Karpas-422 (cell line): ENCODE measurements around the gene PSMA8. TPM values are rescaled to one million over a fixed set of nuclear protein-coding genes. Genes with fewer than 3 reads are reported as not detected.
"Not testable (repeated sequence)": the region's sequence is repeated elsewhere in the genome, so short reads cannot be mapped to it uniquely, and the experiment has no call there.

ENCODE experiments used
- DNase-seq: peaks from one replicate; pipeline ENCODE4 v3.0.0-alpha.2; 2015
- H2AFZ ChIP-seq: fragments of 200-600 bp; sonication (generic); 2 replicates; pipeline ENCODE4 v1.6.1; 2014; ENCODE audit warnings: antibody characterized with exemption, low read length, mixed read lengths
- H3K27ac ChIP-seq: fragments of 200-600 bp; sonication (generic); 2 replicates; pipeline ENCODE4 v1.5.1; 2014; ENCODE audit warnings: mild to moderate bottlenecking, low read length, moderate library complexity
- H3K27me3 ChIP-seq: fragments of 200-600 bp; sonication (generic); 2 replicates; pipeline ENCODE4 v1.6.1; 2014; ENCODE audit warnings: low read length, mixed read lengths
- H3K36me3 ChIP-seq: fragments of 200-600 bp; sonication (generic); 2 replicates; pipeline ENCODE4 v1.6.1; 2014; ENCODE audit warnings: low read length, mixed read lengths; ENCODE audit not compliant: insufficient read depth
- H3K4me1 ChIP-seq: fragments of 200-600 bp; sonication (generic); 2 replicates; pipeline ENCODE4 v1.6.1; 2014; ENCODE audit warnings: mild to moderate bottlenecking, low read length, mixed read lengths
- H3K4me2 ChIP-seq: fragments of 200-600 bp; sonication (generic); 2 replicates; pipeline ENCODE4 v1.6.1; 2014; ENCODE audit warnings: low read length, low read depth, mild to moderate bottlenecking; ENCODE audit not compliant: poor library complexity, severe bottlenecking
- H3K4me3 ChIP-seq: fragments of 200-600 bp; sonication (generic); 2 replicates; pipeline ENCODE4 v1.5.1; 2014; ENCODE audit warnings: mild to moderate bottlenecking, antibody characterized with exemption, low read length, mixed read lengths
- H3K79me2 ChIP-seq: fragments of 200-600 bp; sonication (generic); 2 replicates; pipeline ENCODE4 v1.6.1; 2014; ENCODE audit warnings: mild to moderate bottlenecking, low read length, mixed read lengths
- H3K9ac ChIP-seq: fragments of 200-600 bp; sonication (generic); 2 replicates; pipeline ENCODE4 v1.6.0; 2014; ENCODE audit warnings: low read length
- H3K9me2 ChIP-seq: fragments of 200-600 bp; sonication (generic), shearing (Covaris generic); replicated peaks from 2 replicates; pipeline ENCODE4 v1.6.0; 2014; ENCODE audit warnings: mild to moderate bottlenecking, low read length, moderate library complexity; ENCODE audit not compliant: insufficient read depth
- H3K9me3 ChIP-seq: fragments of 300-700, 200-600 bp; sonication (generic); 2 replicates; pipeline ENCODE4 v1.6.1; 2014; ENCODE audit warnings: low read length, mixed read lengths
- H4K20me1 ChIP-seq: fragments of 200-600 bp; sonication (generic); 2 replicates; pipeline ENCODE4 v1.6.1; 2014; ENCODE audit warnings: mild to moderate bottlenecking, antibody characterized with exemption, low read length, low read depth; ENCODE audit not compliant: insufficient read depth
- total RNA-seq: library from RNA; depleted of rRNA; stranded (reverse); fragments of >200 nt; shearing (Covaris generic); gene quantifications from 2 replicates; pipeline ENCODE4 v1.2.3, GENCODE V29; 2014; ENCODE audit warnings: low replicate concordance

Gene PSMA8
- total RNA-seq, 1 experiment from 2014 or later = not detected

DNA sequence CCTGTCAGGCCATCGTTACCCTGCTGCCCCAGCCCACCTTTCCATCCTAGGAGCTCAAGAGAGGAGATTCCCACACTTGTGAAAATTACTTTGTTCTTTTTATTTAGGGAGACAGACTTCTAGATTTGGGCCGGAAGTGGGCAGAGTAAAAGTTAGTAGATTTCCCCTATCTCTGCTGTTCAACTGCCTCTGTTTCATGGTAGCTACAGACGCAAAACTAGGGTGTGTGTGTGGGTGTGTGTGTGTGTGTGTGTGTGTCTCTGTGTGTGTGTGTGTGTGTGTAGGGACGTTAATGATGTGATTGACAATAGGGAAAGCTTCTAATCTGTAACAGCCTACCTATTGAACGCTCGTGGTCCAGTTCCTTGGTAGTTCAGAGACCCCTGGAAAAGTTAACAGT is 438 bp downstream of the PSMA8 start:
- no peaks in the 10 kb centered on the region for H3K9me3 ChIP-seq
- no peaks in the 10 kb centered on the region for H4K20me1 ChIP-seq
- H3K9ac ChIP-seq = no peak overlapping the region
- no peak overlapping the region for H3K4me3 ChIP-seq
- peaks cover 7% of the 10 kb centered on the region for H3K4me1 ChIP-seq
- no peak overlapping the region for H3K4me2 ChIP-seq
- no peaks in the 10 kb centered on the region for H3K9me2 ChIP-seq
- no peaks in the 10 kb centered on the region for H3K36me3 ChIP-seq
- H2AFZ ChIP-seq = no peak overlapping the region
- H3K79me2 ChIP-seq = no peaks in the 10 kb centered on the region
- no peaks in the 10 kb centered on the region for H3K27me3 ChIP-seq
- no peak for DNase-seq
- no peak overlapping the region for H3K27ac ChIP-seq

DNA sequence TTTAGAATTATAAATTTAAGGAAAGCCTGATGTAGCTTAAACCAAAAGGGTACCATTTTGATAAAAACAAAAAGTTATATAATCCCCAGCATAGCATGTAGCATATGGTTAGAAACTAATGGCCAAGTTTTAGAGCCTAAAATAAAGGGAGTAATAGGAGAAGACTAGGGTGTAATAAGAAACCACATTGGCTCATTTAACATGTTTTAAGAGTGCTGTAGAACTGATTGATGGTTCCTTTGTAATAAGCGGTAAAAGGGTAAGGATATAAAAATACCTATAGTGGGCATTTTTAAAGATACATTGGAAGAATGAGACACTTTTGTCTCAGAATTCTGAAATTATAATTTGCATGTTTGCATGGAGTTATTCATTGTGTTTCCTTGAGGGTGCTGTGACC is 1.9 kb downstream of the PSMA8 start:
- Histone ChIP-seq H4K20me1 (no peaks in the 10 kb centered on the region), H3K4me2 (no peak overlapping the region)

DNA sequence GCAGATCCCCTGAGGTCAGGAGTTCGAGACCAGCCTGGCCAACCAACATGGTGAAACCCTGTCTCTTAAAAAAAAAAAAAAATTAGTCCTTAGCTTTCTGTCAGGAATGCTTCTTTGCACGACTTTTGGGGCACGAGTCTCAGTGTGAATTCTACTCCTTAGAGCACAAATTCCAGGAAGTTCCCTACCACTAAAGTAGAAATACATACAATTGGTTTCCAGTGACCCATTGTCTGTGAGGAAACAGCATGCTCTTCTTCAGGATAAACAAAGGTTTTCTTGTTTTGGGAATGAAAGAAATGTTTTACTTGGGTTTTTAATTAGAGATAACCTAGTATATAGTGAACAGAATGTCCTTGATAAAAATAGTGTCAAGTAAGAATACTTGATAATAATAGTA is 23.7 kb downstream of the PSMA8 start:
- Histone ChIP-seq H3K27ac (no peak overlapping the region), H4K20me1 (no peaks in the 10 kb centered on the region), H3K27me3 (no peaks in the 10 kb centered on the region), H2AFZ (no peak overlapping the region), H3K9ac (no peak overlapping the region), H3K9me2 (no peaks in the 10 kb centered on the region), H3K4me1 (peaks cover 20% of the 10 kb centered on the region), H3K36me3 (no peaks in the 10 kb centered on the region), H3K9me3 (no peaks in the 10 kb centered on the region), H3K4me2 (no peak overlapping the region), H3K4me3 (no peak overlapping the region), H3K79me2 (no peaks in the 10 kb centered on the region)
- no peak for DNase-seq

More for the DNA sequence above, 1.9 kb downstream of the PSMA8 start:
- H2AFZ ChIP-seq = no peak overlapping the region
- no peak overlapping the region for H3K27ac ChIP-seq
- H3K79me2 ChIP-seq = no peaks in the 10 kb centered on the region
- H3K9me3 ChIP-seq = no peaks in the 10 kb centered on the region
- H3K4me1 ChIP-seq = peaks cover 7% of the 10 kb centered on the region
- no peaks in the 10 kb centered on the region for H3K9me2 ChIP-seq
- no peak for DNase-seq
- H3K27me3 ChIP-seq = no peaks in the 10 kb centered on the region
- no peaks in the 10 kb centered on the region for H3K36me3 ChIP-seq
- no peak overlapping the region for H3K4me3 ChIP-seq
- no peak overlapping the region for H3K9ac ChIP-seq

DNA sequence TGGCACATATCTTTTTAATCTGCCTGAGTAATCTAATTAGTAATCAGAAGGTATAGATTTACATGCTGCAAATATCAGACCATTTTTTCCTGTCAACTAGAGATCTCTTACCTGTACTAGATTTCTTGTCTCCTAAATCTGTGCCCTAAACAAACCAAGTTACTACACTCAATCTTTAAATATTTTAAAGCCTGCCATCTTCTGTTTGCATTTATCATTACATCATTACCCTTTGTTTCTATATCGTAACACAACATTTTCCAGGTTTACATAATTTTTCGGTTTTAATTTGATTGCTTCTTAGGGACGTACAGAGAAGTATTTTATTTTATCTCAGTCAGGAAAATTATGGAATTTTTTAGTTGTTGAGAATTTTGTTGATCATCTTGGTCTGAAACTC is 25.7 kb downstream of the PSMA8 start:
- Histone ChIP-seq H3K9me3 (no peaks in the 10 kb centered on the region), H3K4me3 (no peak overlapping the region), H3K4me2 (peak overlapping the region; percentile 36), H3K27ac (no peak overlapping the region), H3K36me3 (no peaks in the 10 kb centered on the region), H3K9ac (no peak overlapping the region), H3K9me2 (no peaks in the 10 kb centered on the region), H3K27me3 (no peaks in the 10 kb centered on the region), H2AFZ (peak overlapping the region; percentile 41; the same call in 1 of the 2 replicates), H3K4me1 (peaks cover 20% of the 10 kb centered on the region), H4K20me1 (no peaks in the 10 kb centered on the region), H3K79me2 (no peaks in the 10 kb centered on the region)
- peak; percentile 51 for DNase-seq

DNA sequence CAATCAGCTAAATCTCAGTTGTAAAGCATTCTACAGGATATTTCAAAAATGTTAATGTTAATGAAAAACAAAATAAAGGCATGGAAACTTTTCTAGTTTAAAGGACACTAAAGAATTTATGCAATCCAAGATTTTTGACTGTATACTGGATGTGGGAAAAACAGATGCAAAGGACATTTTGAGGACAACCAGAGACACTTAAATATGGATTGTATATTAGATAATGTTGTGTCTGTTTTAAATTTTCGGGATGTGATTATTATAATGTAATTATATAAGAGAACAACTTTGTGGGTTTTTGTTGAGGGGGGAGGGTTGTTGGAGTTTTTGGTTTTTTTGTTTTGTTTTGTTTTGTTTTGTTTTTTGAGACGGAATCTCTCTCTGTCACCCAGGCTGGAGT is 30.9 kb downstream of the PSMA8 start:
- Histone ChIP-seq H3K4me3 (no peak overlapping the region), H3K27ac (no peak overlapping the region), H3K79me2 (no peaks in the 10 kb centered on the region), H3K9ac (no peak overlapping the region), H3K27me3 (no peaks in the 10 kb centered on the region), H3K4me1 (peaks cover 5% of the 10 kb centered on the region), H3K36me3 (no peaks in the 10 kb centered on the region), H3K9me3 (no peaks in the 10 kb centered on the region), H3K9me2 (no peaks in the 10 kb centered on the region), H3K4me2 (no peak overlapping the region), H2AFZ (no peak overlapping the region), H4K20me1 (no peaks in the 10 kb centered on the region)
- DNase-seq = no peak

DNA sequence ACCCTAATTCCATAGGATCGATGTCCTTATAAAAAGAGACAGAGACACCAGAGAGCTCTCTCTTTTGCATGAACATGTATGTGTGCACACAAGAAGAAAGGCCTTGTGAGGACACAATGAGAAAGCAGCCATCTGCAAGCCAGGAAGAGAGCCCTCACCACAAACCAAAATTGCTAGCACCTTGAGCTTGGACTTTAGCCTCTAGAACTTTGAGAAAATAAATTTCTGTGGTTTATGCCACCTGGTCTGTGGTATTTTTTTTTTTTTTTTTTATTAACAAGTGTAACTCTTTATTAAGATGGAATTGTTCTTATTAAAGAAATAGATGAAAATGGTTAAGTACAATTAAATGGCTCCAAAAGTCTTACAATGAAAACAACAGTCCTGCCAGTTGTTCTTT is 33.9 kb downstream of the PSMA8 start:
- not testable (repeated sequence) for H3K27me3 ChIP-seq, H2AFZ ChIP-seq, H3K9ac ChIP-seq, H3K4me3 ChIP-seq, H4K20me1 ChIP-seq, H3K9me3 ChIP-seq, H3K4me2 ChIP-seq, DNase-seq, H3K79me2 ChIP-seq, H3K9me2 ChIP-seq, H3K36me3 ChIP-seq, H3K27ac ChIP-seq, H3K4me1 ChIP-seq

DNA sequence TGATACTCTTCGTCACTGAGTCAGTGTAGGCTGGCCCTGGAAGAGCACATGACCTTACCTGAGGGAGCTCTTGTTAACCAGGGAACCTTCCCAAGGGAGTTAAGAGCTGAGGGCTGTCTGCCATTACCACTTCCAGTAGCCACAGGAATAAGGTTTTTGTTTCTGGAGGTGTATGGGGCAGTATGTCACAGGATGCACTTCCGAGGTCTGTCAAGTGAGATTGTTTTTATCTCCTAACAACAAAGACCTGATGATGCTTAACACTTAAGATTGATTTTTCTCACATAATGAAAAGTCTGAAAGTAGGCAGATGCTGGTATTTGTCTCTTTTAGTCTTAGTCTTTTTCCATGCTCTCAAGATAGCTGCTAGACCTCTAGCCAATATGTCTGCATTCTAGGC is 41.8 kb downstream of the PSMA8 start:
- Histone ChIP-seq H3K9me3 (no peaks in the 10 kb centered on the region), H3K9ac (no peak overlapping the region), H3K4me3 (no peak overlapping the region), H2AFZ (no peak overlapping the region), H3K4me1 (peaks cover 23% of the 10 kb centered on the region), H3K79me2 (no peaks in the 10 kb centered on the region), H3K4me2 (no peak overlapping the region), H3K36me3 (no peaks in the 10 kb centered on the region), H3K27me3 (no peaks in the 10 kb centered on the region), H3K9me2 (no peaks in the 10 kb centered on the region), H4K20me1 (no peaks in the 10 kb centered on the region), H3K27ac (no peak overlapping the region)
- no peak for DNase-seq

DNA sequence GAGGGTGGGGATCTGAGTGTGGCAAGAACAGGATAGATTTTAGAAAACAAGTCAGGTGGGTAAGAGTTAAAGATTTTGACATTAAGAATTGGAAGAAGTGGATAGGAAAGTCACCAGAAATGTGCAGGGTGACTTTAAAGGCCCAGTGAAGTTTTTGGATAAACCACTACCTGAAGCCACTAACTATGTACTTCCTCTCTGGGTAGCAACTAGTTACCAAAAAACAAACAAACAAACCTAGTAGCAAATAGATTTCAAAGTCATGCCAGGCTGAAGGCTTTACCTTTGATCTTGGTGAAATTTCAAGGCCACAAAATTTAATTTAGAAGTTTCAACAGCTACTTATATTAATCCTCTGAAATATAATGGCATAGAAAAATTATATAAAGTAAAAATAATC is 42.5 kb downstream of the PSMA8 start:
- no peaks in the 10 kb centered on the region for H3K79me2 ChIP-seq
- no peaks in the 10 kb centered on the region for H3K9me2 ChIP-seq
- peaks cover 30% of the 10 kb centered on the region for H3K4me1 ChIP-seq
- no peaks in the 10 kb centered on the region for H3K9me3 ChIP-seq
- H3K27me3 ChIP-seq = no peaks in the 10 kb centered on the region
- H3K9ac ChIP-seq = no peak overlapping the region
- no peaks in the 10 kb centered on the region for H3K36me3 ChIP-seq
- H3K4me2 ChIP-seq = no peak overlapping the region
- no peak overlapping the region for H3K27ac ChIP-seq
- H2AFZ ChIP-seq = no peak overlapping the region
- no peak for DNase-seq
- H4K20me1 ChIP-seq = no peaks in the 10 kb centered on the region
- H3K4me3 ChIP-seq = no peak overlapping the region

DNA sequence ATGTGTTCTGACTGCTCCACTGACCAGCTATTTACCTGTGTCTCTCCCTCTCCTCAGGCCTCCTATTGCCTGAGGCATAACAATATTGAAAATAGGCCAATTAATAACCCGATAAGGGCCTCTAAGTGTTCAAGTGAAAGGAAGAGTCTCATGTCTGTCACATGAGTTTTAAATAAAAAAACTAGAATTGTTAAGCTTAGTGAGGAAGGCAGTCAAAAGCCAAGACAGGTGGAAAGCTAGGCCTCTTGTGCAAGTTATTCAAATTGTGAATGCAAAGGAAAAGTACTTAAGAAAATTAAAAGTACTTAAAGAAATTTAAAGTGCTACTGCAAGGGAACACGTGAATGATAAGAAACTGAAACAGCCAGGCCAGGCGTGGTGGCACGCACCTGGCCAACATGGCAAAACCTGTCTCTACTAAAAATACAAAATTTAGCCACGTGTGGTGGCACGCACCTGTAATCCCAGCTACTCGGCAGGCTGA is 47.7 kb downstream of the PSMA8 start:
- Histone ChIP-seq H2AFZ (peak overlapping the region; percentile 73; the same call in 1 of the 2 replicates), H3K27ac (peak overlapping the region; percentile 88)
- DNase-seq = peak; percentile 84

More for the DNA sequence above, 47.7 kb downstream of the PSMA8 start:
- peaks cover 45% of the 10 kb centered on the region for H3K4me1 ChIP-seq
- H3K27me3 ChIP-seq = no peaks in the 10 kb centered on the region
- no peaks in the 10 kb centered on the region for H3K9me2 ChIP-seq
- H3K36me3 ChIP-seq = no peaks in the 10 kb centered on the region
- H4K20me1 ChIP-seq = no peaks in the 10 kb centered on the region
- peaks cover 3% of the 10 kb centered on the region; the same call in 1 of the 2 replicates for H3K9me3 ChIP-seq
- H3K9ac ChIP-seq = peak overlapping the region; percentile 42
- H3K4me2 ChIP-seq = peak overlapping the region; percentile 56
- H3K4me3 ChIP-seq = peak overlapping the region; percentile 36; the same call in 1 of the 2 replicates
- no peaks in the 10 kb centered on the region for H3K79me2 ChIP-seq
